HG02642 (cell line): ENCODE results near the gene PATL2.
"Not testable (repeated sequence)": the region's sequence is repeated elsewhere in the genome, so short reads cannot be mapped to it uniquely, and the experiment has no call there.

Experiments
- ATAC-seq: cut with Tn5 transposase; IDR thresholded peaks from one replicate; pipeline ENCODE4 v1.9.1; 2021; ENCODE audit warnings: mild to moderate bottlenecking; ENCODE audit not compliant: unreplicated experiment, poor library complexity

Gene PATL2

DNA sequence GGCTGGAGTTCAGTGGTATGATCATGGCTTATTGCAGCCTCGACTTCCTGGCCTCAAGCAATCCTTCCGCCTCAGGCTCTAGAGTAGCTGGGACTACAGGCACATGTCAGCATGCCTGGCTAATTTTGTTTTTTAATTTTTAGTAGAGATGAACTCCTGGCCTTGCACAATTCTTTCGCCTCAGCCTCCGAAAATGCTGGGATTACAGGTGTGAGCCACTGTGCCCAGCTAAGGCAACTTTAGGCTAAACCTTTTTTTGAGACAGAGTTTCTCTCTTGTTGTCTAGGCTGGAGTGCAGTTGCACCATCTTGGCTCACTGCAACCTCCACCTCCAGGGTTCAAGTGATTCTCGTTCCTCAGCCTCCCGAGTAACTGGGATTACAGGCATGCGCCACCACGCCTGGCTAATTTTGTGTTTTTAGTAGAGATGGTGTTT, 8.9 kb upstream of the PATL2 start:
- not testable (repeated sequence) for ATAC-seq

DNA sequence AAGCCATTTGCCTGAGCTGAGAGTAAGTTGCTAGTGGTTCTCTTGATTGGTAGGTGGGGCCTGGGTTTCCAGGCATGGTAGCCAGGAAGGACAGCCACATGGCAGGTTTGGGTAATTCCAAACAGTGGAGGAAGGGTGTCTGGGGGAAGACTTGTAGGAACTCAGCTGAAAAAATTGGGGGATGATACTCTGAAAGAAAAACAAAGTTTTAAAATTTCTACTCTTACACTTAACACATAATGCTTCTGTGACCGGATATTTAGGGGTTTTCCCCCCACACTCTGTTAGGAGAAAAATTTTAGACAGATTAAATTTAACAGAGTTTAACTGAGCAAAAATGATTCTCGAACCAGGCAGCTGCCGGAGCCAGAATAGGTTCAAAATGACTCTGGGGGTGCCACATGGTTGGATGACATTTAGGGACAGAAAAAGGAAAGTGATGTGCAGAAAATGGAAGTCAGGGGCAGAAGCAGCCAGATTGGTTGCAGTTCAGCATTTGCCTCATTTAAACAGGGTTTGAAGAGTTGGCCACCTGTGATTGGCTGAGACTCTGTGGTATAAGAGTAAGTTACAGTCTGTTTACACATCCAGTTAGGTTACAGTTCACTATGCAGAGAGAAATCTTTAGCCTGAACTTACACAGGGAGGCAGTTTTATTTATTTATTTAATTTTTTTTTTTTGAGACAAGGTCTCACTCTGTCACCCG, 8.3 kb upstream of the PATL2 start:
- peak; percentile 56 for ATAC-seq

DNA sequence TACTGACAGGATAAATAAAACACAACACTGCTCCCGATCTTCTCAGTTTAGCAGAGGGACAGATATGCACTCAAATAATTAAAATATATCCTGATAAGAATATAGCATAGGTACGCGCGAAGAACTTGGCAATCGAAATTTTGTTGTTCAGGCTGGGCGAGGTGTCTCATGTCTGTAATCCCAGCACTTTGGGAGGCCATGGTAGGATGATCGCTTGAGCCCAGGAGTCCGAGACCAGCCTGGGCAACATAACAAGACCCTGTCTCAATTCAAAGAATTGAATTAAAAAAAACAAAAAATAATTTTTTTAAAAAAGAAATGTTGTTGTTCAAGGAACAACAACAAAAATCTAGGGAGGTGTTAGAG, 7.8 kb upstream of the PATL2 start:
- no peak for ATAC-seq

DNA sequence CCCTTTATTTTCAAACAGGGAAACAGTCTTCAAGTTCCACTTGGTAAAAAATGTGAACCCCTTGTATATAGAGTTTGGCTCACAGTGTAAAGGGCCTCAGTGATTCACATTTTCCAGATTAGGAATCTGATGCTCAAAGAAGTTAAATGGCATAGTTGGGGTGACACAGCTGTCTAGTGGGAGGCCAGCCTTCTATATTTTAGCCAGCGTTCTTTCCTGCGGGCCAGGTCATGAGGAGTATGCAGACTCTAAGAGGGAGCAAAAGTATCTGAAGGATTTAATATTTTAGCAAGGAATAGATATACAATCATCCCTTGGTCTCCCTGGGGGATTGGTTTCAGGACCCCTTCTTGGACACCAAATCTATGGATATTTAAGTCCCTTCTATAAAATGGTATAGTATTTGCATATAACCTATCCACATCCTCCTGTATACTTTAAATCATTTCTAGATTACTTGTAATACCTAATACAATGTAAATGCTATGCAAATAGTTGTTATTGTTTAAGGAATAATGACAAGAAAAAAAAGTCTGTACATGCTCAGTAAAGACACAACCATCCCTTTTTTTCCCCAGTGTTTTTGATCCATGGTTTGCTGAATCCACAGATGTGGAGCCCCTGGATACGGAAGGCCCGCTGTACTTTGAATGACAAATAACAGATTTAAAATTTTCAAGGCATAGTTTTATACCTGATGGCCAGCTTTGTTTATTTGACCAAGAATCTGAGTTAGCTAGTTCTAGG, 7.2 kb upstream of the PATL2 start:
- no peak for ATAC-seq

DNA sequence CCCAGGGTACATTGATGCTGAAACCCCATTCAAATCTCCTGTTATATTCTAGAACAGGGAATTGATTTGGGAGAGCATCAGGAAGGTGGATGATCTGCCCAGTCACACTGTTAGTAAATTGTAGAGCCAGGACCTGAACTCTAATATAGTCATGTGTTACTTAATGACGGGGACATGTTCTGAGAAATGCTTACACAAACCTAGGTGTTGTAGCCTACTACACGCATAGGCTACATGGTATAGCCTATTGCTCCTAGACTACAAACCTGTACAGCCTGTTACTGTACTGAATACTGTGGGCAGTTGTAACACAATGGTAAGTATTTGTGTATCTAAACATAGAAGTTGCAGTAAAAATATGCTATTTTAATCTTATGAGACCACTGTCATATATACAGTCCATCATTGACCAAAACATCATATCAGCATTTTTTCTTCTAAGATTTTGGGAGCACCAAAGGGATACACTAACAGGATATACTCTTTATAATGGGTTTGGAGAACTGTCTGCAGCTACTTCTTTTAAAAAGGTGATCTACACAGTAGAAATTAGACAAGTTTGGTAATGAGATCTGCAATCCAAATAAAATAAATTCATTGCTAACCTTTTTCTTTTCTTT, 6.0 kb upstream of the PATL2 start:
- ATAC-seq, result no peak

DNA sequence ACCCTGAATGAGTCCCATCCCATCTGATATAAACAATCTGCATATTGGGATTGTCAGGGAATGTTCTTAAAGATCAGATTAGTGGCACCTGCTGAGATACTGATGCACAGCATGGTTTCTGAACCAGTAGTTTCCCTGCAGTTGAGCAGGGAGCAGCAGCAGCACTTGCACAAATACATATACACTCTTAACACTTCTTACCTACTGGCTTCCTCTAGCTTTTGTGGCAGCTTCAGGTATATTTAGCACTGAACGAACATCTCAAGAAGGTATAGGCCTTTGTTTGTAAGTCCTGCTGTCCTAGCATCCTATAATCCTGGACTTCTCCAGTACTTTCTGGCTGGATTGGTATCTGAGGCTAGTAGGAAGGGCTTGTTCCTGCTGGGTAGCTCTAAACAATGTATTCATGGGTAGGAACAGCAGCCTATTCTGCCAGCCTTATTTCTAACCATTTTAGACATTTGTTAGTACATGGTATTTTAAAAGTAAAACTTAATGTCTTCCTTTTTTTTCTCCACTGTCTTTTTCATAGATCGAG, 4.7 kb upstream of the PATL2 start:
- ATAC-seq, result no peak

DNA sequence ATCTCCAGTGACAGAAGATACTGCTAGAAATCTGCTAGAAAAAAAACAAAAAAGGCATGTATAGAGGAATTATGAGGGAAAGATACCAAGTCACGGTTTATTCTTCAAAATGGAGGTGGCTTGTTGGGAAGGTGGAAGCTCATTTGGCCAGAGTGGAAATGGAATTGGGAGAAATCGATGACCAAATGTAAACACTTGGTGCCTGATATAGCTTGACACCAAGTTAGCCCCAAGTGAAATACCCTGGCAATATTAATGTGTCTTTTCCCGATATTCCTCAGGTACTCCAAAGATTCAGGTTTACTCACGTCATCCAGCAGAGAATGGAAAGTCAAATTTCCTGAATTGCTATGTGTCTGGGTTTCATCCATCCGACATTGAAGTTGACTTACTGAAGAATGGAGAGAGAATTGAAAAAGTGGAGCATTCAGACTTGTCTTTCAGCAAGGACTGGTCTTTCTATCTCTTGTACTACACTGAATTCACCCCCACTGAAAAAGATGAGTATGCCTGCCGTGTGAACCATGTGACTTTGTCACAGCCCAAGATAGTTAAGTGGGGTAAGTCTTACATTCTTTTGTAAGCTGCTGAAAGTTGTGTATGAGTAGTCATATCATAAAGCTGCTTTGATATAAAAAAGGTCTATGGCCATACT, 4.1 kb upstream of the PATL2 start:
- no peak for ATAC-seq

DNA sequence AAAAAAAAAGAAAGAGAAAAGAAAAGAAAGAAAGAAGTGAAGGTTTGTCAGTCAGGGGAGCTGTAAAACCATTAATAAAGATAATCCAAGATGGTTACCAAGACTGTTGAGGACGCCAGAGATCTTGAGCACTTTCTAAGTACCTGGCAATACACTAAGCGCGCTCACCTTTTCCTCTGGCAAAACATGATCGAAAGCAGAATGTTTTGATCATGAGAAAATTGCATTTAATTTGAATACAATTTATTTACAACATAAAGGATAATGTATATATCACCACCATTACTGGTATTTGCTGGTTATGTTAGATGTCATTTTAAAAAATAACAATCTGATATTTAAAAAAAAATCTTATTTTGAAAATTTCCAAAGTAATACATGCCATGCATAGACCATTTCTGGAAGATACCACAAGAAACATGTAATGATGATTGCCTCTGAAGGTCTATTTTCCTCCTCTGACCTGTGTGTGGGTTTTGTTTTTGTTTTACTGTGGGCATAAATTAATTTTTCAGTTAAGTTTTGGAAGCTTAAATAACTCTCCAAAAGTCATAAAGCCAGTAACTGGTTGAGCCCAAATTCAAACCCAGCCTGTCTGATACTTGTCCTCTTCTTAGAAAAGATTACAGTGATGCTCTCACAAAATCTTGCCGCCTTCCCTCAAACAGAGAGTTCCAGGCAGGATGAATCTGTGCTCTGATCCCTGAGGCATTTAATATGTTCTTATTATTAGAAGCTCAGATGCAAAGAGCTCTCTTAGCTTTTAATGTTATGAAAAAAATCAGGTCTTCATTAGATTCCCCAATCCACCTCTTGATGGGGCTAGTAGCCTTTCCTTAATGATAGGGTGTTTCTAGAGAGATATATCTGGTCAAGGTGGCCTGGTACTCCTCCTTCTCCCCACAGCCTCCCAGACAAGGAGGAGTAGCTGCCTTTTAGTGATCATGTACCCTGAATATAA, 2.2 kb upstream of the PATL2 start:
- ATAC-seq, result no peak

DNA sequence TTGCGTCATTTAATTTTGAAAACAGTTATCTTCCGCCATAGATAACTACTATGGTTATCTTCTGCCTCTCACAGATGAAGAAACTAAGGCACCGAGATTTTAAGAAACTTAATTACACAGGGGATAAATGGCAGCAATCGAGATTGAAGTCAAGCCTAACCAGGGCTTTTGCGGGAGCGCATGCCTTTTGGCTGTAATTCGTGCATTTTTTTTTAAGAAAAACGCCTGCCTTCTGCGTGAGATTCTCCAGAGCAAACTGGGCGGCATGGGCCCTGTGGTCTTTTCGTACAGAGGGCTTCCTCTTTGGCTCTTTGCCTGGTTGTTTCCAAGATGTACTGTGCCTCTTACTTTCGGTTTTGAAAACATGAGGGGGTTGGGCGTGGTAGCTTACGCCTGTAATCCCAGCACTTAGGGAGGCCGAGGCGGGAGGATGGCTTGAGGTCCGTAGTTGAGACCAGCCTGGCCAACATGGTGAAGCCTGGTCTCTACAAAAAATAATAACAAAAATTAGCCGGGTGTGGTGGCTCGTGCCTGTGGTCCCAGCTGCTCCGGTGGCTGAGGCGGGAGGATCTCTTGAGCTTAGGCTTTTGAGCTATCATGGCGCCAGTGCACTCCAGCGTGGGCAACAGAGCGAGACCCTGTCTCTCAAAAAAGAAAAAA, 1.4 kb upstream of the PATL2 start:
- ATAC-seq, result peak; percentile 21

DNA sequence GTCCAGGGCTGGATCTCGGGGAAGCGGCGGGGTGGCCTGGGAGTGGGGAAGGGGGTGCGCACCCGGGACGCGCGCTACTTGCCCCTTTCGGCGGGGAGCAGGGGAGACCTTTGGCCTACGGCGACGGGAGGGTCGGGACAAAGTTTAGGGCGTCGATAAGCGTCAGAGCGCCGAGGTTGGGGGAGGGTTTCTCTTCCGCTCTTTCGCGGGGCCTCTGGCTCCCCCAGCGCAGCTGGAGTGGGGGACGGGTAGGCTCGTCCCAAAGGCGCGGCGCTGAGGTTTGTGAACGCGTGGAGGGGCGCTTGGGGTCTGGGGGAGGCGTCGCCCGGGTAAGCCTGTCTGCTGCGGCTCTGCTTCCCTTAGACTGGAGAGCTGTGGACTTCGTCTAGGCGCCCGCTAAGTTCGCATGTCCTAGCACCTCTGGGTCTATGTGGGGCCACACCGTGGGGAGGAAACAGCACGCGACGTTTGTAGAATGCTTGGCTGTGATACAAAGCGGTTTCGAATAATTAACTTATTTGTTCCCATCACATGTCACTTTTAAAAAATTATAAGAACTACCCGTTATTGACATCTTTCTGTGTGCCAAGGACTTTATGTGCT, 721 bp upstream of the PATL2 start:
- peak; percentile 33 for ATAC-seq

DNA sequence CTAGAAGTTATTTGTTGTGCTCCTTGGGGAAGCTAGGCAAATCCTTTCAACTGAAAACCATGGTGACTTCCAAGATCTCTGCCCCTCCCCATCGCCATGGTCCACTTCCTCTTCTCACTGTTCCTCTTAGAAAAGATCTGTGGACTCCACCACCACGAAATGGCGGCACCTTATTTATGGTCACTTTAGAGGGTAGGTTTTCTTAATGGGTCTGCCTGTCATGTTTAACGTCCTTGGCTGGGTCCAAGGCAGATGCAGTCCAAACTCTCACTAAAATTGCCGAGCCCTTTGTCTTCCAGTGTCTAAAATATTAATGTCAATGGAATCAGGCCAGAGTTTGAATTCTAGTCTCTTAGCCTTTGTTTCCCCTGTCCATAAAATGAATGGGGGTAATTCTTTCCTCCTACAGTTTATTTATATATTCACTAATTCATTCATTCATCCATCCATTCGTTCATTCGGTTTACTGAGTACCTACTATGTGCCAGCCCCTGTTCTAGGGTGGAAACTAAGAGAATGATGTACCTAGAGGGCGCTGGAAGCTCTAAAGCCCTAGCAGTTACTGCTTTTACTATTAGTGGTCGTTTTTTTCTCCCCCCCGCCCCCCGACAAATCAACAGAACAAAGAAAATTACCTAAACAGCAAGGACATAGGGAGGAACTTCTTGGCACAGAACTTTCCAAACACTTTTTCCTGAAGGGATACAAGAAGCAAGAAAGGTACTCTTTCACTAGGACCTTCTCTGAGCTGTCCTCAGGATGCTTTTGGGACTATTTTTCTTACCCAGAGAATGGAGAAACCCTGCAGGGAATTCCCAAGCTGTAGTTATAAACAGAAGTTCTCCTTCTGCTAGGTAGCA, 657 bp downstream of the PATL2 start:
- peak; percentile 19 for ATAC-seq

DNA sequence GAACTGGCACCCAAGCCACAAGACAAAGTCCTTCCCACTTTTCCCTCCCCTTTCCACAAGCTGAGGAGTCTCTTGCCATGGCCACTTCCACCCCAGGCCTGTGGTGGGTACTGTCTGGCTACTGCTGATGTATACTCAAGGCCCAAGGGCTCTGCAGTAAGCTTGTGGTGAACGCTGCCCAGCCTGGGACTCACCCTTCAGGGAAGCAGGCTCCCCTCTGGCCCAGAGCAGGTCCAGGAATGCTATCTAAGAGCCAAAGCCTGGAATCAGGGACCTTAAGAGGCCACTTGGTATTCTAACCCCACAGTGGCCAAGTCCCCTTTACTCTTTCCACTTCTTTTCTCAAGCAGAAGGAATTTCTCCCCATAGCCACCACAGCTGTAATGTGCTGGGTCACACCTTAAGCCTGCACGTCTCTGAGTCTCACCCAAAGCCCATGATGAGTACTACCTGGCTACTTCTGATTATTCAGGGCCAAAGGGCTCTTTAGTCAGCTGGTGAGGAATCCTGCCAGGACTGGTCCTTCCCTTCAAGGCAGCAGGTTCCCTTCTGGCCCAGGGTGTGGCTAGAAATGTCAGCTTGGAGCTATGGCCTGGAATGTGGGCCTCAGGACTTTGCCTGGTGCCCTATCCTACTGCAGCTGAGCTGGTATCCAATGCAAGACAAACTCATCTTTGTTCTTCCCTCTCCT, 4.0 kb downstream of the PATL2 start:
- ATAC-seq, result no peak

DNA sequence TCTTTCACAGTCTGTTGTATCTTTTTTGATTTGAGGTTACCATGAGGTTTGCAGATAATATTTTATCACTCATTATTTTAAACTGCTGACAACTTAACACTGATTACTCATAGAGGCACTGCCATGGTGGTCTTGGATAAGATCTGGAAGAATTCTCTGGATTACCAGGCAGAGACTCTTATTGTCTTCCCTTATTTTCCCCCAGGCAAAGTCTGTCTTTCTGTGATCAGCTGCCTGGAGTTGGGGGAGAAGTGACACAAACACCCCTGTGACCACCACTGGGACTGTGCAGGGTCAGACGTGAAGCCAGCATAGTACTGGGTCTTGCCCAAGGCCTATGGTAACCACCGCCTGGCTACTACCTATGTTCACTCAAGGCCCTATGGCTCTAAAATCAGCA, 4.7 kb downstream of the PATL2 start:
- ATAC-seq, result no peak

DNA sequence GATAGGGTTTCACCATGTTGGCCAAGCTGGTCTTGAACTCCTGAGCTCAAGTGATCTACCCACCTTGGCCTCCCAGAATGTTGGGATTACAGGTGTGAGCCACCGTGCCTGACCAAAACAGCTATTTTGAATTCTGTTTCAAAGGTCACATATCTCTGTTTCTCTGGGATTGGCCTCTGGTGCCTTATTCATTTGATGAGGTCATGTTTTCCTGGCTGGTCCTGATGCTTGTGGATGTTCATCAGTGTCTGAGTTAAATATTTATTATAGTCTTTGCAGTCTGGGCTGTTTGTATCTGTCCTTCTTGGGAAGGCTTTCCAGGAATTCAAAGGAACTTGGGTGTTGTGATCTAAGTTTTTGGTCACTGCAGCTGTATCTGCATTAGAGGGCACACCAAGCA, 5.1 kb downstream of the PATL2 start:
- ATAC-seq, result no peak

DNA sequence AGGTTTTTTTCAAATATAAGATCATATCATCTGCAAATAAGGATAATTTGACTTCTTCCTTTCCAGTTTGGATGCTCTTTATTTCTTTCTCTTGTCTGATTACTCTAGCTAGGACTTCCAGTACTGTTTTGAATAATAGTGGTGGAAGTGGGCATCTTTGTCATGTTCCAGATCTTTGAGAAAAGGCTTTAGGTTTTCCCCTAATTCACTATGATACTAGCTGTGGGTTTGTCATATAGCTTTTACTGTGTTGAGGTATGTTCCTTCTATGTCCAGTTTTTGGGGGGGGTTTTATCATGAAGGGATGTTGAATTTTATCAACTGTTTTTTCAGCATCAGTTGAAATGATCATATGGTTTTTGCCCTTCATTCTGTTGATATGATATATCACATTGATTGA, 10.4 kb downstream of the PATL2 start:
- ATAC-seq, result not testable (repeated sequence)

DNA sequence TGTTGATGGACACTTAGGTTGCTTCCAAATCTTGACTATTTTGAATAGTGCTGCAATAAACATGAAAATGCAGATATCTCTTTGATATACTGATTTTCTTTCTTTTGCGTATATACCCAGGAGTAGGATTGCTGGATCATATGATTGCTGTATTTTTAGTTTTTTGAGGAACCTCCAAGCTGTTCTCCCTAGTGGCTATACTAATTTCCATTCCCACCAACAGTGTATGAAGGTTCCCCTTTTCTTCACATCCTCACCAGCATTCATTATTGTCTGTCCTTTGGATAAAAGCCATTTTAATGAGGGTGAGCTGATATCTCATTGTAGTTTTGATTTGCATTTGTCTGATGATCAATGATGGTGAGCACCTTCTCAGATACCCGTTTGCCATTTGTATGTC, 12.5 kb downstream of the PATL2 start:
- no peak for ATAC-seq

DNA sequence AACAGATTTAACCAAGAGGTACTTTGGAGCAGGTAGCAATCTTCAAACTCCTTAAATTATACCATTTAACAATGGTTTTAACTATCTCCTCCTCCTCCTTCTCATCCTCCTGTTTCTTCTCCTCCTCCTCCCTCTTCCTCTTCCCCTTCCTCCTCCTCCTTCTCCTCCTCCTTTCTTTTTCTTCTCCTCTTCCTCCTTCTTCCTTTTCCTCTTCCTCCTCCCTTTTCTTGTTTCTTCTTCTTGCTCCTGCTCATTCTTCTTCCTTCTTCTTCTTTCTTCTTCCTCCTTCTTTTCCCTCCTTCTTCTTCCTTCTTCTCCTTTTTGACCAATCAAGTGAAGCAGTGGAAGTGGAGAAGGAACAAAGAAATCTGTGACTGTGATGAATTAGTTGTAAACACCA, 14.1 kb downstream of the PATL2 start:
- no peak for ATAC-seq
